GM15510 (cell line): ENCODE results near the gene MRGPRG.

Source experiments
- POLR2A ChIP-seq: IDR thresholded peaks from 3 replicates; pipeline ENCODE4 v1.6.1; 2011; ENCODE audit warnings: borderline replicate concordance; ENCODE audit not compliant: insufficient read length; ENCODE audit errors: extremely low read depth

MRGPRG gene, protein sequence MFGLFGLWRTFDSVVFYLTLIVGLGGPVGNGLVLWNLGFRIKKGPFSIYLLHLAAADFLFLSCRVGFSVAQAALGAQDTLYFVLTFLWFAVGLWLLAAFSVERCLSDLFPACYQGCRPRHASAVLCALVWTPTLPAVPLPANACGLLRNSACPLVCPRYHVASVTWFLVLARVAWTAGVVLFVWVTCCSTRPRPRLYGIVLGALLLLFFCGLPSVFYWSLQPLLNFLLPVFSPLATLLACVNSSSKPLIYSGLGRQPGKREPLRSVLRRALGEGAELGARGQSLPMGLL

DNA sequence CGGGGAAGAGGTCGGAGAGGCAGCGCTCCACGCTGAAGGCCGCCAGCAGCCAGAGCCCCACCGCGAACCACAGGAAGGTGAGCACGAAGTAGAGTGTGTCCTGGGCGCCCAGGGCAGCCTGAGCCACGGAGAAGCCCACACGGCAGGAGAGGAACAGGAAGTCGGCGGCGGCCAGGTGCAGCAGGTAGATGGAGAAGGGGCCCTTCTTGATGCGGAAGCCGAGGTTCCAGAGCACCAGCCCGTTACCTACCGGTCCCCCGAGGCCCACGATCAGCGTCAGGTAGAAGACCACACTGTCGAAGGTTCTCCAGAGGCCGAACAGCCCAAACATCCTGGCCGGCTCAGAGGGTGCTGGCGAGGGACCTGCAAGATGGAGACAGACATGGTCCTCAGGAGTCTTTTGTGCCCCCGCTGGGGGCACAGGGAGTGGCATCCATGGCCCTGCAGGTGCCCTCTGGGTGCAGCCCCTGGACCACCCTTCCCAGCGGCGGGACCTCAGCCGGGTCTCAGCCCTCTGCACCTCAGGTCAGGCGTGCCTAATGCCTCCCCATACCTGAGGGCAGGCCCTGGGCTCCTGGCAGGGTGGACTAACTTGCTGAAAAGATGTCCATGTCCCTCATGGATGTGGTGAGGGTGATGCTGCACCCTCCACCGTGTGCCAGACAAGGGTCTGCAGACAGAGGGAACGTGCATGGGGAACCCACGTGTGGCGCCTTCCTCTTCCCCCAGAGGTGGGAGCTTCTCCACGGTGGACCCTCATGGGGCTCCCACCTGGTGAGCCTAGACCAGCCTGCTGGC lies at the start of gene MRGPRG:
Gene MRGPRG, minus strand, starts transcription at position 331 of the 798 bp plus-strand sequence. Its CDS starts 0 bp downstream, at position 331.
- TF ChIP-seq POLR2A = no peak

DNA sequence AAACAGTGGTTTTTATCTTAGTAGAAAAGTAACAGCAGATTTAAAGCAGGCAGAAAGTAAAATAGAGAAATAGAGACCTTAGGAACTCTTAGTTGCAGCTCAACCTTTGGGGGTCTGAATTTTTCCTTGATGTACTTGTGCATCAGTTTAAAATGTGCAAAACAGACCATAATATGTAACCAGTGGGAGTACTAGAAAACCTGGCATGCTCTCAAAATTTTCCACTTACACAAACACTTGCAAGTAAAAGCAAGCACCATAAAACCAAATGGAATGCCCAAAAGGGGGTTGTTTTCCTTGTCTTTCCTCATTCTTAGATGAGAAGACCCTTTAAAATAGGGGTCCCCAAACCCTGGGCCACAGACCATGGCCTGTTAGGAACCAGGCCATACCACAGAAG lies 26.5 kb upstream of the MRGPRG start:
- no peak for TF ChIP-seq POLR2A

DNA sequence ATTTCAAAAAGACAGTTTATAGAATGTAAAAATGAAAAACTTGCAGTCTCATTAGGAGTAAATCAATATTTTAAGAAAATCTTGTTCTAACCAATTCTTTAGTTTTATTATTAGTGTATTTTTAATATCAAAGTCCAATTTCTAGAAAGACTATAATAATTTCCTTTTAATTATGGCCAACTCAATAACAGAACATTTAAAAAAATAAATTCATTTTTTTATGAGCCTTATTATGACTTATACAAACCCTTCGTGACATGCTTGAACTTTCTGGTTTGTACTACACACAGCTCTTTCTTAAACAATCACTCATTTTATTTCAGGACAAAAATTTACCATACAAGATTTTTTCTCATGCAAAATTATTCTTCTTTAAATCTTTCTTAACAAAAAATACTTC lies 25.3 kb upstream of the MRGPRG start:
- no peak for TF ChIP-seq POLR2A

DNA sequence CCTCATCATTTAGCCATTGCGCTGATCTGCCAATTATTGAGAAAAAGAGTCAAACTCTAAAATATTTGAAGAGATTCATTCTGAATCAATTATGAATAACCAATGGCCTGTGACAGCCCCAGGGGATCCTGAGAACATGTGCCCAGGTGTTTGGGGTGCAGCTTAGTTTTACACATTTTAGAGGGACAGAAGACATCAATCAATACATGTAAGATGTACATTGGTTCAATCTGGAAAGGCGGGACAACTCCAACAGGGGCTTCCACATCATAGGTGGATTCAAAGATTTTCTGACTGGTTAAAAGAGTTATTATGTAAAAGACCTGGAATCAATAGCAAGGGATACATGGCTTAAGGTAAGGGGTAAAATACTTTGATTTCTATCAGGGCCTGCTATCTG lies 18.5 kb upstream of the MRGPRG start:
- no peak for TF ChIP-seq POLR2A

DNA sequence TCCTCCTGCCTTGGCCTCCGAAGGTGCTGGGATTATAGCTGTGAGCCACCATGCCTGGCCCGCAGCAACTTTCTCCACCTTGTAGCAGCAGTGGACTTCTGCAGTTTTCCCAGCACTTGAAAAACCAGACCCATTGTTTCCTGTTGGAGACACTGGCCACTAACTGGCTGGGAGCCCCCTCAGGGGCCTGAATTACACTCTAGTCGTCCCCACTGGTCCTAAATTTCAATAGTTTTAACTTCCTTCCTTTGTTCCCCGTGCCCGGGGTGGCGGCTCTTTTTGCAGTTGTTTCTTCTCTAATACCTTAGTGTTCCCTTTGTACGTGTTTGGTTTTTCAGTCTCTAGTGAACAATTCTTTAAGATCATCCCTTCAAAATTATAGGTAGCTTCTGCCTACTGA lies 16.2 kb upstream of the MRGPRG start:
- TF ChIP-seq POLR2A = no peak

DNA sequence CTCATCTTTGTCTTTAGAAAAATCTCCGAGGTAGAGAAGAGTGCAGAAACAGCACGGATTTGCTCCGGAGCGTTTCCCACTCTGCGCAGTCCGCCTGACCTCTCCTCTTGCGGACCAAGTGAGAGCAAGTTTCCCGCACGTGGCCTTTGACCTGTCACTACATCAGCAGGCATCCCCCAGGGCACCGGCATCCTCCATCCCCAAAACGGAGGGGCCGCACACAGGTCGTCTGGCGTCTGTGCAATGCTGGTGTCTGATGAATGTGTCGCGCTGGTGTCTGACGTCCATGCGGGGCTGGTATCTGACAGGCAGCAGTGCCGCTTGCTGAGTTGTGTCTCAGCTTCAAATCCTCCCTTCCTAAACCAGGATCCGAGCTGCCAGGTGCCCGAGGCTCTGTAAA lies 14.3 kb upstream of the MRGPRG start:
- no peak for TF ChIP-seq POLR2A

DNA sequence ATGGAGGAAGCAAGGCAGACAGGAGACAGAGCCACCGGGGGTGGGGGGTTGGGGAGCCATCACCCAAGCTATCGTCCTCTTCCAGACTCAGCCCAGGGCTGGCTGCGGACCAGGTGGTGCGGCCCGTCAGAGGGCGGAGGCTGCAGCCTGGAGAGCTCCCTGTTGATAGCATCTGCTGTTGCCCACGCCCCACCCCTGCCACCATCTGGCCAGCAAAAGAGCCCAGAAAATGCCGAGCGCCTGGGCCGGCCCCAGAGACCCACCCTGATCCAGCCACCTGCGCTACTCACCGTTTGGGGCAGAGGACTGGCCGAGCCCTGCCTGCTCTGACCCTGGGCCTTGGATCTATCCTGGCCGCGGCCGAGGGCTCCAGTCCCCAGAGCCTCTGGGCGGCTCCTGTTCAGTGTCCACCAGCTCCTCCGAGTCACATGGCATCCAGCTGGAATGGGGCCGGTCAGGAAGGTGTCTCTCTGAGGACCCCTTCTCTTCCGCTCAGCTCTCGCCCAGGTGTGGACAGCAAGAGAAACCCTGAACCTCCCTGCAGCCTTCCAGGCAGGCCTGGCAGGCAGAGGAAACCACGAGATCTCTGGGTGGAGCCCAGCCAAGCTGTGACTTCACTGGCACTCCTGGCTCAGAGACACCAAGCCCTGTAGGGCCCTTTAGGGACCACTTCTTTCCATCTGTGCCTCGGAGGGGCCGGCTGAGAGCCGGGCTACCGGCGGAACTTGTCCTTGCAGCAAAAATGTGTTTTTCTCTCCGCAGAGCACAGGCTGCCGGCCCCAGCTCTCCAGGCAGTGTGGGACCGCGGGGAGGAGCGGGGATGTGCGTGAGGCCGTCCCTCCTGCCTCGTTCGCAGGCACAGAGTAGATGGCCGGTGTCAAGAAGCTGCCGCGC lies 13.5 kb upstream of the MRGPRG start, which contains the start of gene MRGPRE:
Gene MRGPRE, minus strand, starts transcription at position 567 of the 894 bp plus-strand sequence. CDS start 3,618 bp downstream, outside the sequence.
- TF ChIP-seq POLR2A = no peak

DNA sequence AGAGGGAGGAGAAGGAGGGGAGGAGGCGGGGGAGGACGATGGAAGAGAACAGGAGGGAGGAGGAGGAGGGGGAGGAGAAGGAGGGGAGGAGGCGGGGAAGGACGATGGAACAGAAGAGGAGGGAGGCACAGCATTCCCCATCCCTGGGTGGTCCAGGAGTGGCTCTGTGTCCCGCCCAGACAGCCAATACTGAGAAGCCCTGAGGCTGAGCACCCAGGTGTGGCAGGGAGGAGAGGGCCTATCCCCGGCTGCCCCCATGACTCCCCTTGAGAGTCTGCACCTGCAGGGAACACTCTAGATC lies 12.9 kb upstream of the MRGPRG start:
- TF ChIP-seq POLR2A = no peak

DNA sequence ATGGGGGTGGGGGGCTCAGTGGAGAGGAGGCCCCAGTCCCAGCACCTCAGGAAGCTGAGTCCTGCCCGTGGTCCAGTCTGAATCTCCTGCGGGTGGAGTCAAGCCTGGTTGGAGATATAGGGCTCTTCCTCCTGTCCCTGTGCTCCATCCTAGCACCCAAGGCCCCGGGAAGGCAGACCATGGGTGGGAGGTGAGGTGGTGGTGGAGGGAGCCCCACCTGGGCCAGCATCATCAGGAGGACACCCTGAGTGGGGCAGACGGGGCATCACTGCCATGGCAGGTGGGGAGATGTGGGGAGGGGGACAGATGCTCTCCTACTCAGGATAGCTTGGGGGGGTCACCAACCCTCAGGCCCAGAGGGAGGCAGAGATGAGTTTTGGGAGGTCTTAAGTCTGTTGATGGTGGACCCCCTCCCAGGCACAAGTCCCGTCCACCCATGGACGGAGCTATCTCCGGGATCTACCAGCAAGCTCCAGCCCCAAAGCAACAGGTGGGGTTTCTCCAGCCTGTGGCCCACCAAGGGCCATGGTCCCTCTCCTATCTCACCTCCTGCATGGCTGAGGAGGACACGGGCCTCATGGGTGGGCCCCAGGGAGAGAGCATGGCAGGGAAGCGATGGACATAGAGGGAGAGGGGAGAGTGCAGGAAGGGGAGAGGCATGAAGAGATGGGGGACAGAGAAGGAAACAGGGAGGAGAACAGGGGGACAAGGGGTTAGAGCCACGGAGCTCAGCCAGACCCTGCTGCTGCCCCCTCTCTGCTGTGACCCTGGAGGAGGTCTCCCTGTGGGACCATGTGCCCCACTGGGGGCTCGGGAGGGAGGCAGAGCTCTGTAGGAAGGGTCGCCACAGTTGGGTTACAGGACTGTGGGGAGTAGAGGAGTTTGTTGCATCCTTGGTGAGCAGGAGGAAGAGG lies 12.3 kb upstream of the MRGPRG start:
- no peak for TF ChIP-seq POLR2A

DNA sequence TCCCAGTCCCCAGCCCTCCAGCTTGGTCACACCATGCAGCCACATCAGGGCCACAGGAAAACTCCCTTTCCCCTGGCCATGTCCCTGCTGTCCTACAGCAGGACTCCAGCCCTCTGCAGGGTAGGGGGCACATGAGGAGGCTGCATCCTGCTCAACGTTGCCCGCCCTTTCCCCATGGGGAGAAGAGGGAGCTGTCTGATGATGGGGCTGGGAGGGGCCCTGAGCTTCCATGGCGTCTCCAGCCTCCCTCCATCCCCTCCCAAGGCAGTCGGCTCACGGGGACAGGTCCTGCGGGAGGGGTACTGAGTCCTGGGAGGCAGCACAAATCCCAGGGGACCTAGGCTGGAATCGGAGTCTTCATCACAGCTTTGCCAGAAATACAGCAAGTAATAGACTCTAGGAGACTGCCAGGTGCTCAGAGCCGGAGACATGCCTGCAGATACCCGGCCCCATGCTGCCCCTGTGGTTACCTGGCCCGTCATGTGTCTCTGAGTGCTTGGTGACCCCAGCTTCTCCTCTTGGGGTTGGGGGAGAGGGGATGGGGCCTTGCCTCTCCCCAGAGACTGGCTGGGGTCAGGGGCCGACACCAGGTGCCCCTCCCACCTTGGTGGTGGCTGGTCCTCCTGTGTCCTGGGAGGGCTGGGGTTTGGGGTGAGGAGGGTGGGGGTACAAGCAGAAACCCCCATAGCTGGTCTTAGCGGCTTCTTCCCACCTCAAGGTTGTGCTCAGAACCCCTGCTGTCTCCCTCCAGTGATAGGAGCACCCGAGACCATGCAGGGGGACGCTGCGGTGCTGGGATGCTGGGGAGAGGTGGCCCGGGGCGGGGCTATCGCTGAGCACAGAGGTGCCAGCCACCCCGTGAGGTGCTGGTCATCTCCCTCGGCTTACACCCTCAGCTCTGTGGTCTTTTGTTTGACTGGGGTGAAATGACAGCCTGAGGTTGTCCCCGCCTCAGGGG lies 11.3 kb upstream of the MRGPRG start:
- TF ChIP-seq POLR2A = no peak

DNA sequence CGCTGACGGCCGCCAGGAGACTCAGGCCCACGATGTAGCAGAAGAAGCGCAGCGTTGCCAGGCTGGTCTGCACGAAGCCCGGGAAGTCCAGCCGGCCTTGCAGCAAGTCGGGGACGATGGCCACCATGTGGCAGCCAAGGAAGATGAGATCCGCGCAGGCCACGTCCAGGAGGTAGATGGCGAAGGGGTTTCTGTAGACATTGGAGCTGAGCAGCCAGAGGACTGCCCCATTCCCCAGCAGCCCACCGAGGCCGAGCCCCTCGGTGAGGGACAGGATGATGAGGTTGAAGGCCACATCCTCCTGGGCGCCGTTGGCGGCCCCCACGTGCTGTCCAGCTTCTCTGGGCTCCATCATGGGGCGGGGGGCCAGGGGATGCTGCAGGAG lies 9.8 kb upstream of the MRGPRG start:
- TF ChIP-seq POLR2A = no peak

DNA sequence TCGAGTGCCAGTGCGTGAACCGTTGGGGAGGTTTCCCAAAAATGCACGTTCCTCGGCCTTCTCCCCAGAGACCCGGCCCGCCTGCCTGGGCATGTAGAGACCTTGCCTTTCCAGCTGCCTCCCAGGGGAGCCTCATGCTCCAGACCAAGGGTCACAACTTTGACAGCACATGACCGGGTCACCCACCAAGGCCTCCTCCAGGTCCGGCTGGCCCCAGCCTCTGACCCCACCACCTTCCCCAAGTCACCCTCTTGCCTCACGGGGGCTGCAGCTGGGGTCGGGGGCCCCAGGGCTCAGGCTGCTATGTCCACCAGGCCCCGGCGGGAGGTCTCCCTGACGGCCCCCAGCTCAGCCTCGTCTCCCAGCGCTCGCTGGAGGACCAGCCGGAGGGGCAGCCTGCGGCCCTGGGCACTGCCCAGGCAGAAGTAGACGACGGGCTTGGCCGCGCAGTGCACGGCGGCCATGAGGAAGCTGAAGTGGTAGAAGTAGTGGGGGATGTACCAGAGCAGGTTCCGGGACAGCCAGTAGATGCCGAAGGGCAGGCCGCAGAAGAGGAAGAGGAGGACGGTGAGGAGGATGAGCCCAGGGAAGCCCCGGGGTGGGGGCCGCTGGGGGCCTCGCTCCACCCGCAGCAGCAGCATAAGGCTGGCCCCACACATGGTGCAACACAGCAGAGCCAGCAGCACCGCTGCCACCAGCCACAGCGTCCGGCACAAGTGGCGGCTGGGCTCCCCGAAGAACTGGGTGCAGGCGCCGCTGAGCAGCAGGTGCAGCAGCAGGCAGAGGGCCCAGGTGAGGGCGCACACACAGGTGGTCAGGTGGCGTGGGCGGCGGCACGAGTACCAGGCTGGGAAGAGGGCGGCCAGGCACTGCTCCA lies 9.2 kb upstream of the MRGPRG start:
- TF ChIP-seq POLR2A = no peak
